ENCODE results near the gene UFSP1. TPM values are rescaled to one million over a fixed set of nuclear protein-coding genes. Genes with fewer than 3 reads are reported as not detected.

UFSP1 gene
- total and polyA plus RNA-seq, 4 donors: 2.3 to 4.9 (median 3.2) TPM

DNA sequence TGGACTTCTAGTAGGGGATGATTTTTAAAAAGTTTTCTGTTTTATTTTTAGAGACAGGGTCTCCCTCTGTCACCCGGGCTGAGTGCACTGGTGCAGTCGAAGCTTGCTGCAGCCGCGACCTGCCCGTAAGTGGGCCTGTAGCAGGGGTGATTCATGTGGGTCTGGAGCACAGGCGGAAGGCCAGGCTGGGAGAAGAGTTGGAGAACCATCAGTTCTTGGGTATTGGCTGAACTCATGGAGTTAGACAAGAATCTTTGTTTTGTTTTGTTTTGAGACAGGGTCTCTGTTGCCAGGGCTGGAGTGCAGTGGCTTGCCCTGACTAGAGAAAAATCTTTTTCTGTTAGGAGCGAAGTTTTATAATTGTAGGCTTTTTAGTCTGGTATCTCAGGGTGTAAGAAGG lies 8.9 kb downstream of the UFSP1 start (continued):
- TF ChIP-seq, protein P1, sequence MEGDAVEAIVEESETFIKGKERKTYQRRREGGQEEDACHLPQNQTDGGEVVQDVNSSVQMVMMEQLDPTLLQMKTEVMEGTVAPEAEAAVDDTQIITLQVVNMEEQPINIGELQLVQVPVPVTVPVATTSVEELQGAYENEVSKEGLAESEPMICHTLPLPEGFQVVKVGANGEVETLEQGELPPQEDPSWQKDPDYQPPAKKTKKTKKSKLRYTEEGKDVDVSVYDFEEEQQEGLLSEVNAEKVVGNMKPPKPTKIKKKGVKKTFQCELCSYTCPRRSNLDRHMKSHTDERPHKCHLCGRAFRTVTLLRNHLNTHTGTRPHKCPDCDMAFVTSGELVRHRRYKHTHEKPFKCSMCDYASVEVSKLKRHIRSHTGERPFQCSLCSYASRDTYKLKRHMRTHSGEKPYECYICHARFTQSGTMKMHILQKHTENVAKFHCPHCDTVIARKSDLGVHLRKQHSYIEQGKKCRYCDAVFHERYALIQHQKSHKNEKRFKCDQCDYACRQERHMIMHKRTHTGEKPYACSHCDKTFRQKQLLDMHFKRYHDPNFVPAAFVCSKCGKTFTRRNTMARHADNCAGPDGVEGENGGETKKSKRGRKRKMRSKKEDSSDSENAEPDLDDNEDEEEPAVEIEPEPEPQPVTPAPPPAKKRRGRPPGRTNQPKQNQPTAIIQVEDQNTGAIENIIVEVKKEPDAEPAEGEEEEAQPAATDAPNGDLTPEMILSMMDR (IDR thresholded peaks at IDR 0.05; ENCODE audit: low read depth, low read length, missing input control): no peak
- no peak for TF ChIP-seq FOXA2 (IDR thresholded peaks at IDR 0.05)
- TF ChIP-seq, protein P2, sequence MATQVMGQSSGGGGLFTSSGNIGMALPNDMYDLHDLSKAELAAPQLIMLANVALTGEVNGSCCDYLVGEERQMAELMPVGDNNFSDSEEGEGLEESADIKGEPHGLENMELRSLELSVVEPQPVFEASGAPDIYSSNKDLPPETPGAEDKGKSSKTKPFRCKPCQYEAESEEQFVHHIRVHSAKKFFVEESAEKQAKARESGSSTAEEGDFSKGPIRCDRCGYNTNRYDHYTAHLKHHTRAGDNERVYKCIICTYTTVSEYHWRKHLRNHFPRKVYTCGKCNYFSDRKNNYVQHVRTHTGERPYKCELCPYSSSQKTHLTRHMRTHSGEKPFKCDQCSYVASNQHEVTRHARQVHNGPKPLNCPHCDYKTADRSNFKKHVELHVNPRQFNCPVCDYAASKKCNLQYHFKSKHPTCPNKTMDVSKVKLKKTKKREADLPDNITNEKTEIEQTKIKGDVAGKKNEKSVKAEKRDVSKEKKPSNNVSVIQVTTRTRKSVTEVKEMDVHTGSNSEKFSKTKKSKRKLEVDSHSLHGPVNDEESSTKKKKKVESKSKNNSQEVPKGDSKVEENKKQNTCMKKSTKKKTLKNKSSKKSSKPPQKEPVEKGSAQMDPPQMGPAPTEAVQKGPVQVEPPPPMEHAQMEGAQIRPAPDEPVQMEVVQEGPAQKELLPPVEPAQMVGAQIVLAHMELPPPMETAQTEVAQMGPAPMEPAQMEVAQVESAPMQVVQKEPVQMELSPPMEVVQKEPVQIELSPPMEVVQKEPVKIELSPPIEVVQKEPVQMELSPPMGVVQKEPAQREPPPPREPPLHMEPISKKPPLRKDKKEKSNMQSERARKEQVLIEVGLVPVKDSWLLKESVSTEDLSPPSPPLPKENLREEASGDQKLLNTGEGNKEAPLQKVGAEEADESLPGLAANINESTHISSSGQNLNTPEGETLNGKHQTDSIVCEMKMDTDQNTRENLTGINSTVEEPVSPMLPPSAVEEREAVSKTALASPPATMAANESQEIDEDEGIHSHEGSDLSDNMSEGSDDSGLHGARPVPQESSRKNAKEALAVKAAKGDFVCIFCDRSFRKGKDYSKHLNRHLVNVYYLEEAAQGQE (IDR thresholded peaks at IDR 0.05): no peak
- no peak for TF ChIP-seq YY1 (IDR thresholded peaks at IDR 0.05)
- no peak for TF ChIP-seq GABPA (IDR thresholded peaks at IDR 0.05 in 1 of 2, conservative IDR thresholded peaks at IDR 0.05 in 1 of 2)
- no peak for TF ChIP-seq FOXA1 (IDR thresholded peaks at IDR 0.05)

DNA sequence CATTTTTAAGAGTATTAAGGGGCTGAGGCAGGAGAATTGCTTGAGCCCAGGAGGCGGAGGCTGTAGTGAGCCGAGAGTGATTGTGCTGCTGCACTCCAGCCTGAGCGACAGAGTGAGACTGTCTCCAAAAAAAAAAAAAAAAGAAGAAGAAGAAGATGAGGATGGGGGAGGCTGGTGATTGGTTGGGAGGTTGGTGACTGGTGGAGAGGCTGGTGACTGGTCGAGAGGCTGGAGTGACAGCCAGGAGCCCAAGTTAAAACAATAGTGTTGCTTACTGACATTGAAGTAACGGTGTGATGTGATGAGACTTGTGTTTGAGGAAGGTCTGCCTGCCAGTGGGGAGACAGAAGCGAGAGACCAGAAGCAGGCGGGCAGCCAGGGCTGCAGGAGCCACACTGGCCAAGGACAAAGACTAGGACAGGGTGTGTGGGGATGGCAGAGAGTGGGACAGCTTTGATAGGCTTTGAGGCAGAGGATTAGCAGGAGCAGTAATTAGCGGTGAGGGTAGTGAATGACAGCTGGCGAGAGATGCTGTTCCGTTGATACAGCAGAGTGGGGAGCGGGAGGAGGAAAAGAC lies 9.7 kb downstream of the UFSP1 start:
- Histone ChIP-seq H3K4me3 (ENCODE audit: low read depth in 1 of 3, low read length in 3 of 3) (no peak overlapping the region), H3K36me3 (ENCODE audit: control insufficient read depth in 4 of 4, insufficient read depth in 3 of 4, low read depth in 1 of 4, low read length in 3 of 4) (peaks cover 19 to 42% (median 31%) of the 10 kb centered on the region in 4 donors), H3K4me1 (ENCODE audit: control insufficient read depth in 4 of 4, insufficient read depth in 4 of 4, low read length in 3 of 4) (peaks cover 0 to 15% (median 14%) of the 10 kb centered on the region in 4 donors), H3K27ac (ENCODE audit: low read depth in 1 of 2, low read length in 2 of 2) (no peak overlapping the region), H3K9me3 (ENCODE audit: control insufficient read depth in 4 of 4, low read length in 3 of 4) (no peaks in the 10 kb centered on the region), H3K9ac (ENCODE audit: low read depth in 1 of 2, low read length in 2 of 2) (no peak overlapping the region), H3K27me3 (ENCODE audit: control insufficient read depth in 4 of 4, insufficient read depth in 4 of 4, low read length in 3 of 4) (no peaks in the 10 kb centered on the region)
- TF ChIP-seq FOXA1 (IDR thresholded peaks at IDR 0.05) (no peak), RAD21 (IDR thresholded peaks at IDR 0.05) (no peak), RXRA (IDR thresholded peaks at IDR 0.05) (no peak), GABPA (IDR thresholded peaks at IDR 0.05 in 1 of 2, conservative IDR thresholded peaks at IDR 0.05 in 1 of 2) (no peak), HNF4A (conservative IDR thresholded peaks at IDR 0.05) (no peak), HNF4G (IDR thresholded peaks at IDR 0.05) (no peak), YY1 (IDR thresholded peaks at IDR 0.05) (no peak)
- TF ChIP-seq, protein P3, sequence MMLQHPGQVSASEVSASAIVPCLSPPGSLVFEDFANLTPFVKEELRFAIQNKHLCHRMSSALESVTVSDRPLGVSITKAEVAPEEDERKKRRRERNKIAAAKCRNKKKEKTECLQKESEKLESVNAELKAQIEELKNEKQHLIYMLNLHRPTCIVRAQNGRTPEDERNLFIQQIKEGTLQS (IDR thresholded peaks at IDR 0.05): no peak
- TF ChIP-seq, protein P4, sequence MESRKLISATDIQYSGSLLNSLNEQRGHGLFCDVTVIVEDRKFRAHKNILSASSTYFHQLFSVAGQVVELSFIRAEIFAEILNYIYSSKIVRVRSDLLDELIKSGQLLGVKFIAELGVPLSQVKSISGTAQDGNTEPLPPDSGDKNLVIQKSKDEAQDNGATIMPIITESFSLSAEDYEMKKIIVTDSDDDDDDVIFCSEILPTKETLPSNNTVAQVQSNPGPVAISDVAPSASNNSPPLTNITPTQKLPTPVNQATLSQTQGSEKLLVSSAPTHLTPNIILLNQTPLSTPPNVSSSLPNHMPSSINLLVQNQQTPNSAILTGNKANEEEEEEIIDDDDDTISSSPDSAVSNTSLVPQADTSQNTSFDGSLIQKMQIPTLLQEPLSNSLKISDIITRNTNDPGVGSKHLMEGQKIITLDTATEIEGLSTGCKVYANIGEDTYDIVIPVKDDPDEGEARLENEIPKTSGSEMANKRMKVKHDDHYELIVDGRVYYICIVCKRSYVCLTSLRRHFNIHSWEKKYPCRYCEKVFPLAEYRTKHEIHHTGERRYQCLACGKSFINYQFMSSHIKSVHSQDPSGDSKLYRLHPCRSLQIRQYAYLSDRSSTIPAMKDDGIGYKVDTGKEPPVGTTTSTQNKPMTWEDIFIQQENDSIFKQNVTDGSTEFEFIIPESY (IDR thresholded peaks at IDR 0.05): no peak
- TF ChIP-seq, protein P2 (IDR thresholded peaks at IDR 0.05): no peak
- WGBS: 95% methylated on average over 11 of the region's 11 CpGs
- no peak for DNase-seq (ENCODE audit: low spot score)
